Nucleus accumbens (tissue), 56 donors: ENCODE results near the gene ANKRD12.

Experiments
- DNase-seq, 56 donors: peaks; one replicate each; lab custom pipeline; 2025; lab: John Stamatoyannopoulos, UW

The ANKRD12 gene

DNA sequence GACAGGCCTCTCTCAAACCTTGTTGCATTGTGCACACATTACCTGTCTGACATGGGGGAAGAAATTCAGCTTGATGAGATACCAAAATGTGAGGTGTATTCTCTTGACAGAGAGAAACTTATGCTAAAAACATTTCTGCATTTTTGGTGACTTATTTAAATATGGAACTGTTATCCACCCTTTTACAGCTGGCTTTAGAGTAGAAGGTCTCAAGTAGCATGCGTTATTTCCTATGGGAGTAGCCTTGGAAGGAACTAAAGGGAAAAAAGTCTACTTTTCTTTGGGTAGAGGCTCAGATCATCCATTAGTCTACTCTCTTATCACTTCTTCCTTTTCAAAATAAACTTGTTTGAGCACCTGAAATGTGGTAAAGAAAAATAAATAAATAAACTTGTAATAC is 141.4 kb downstream of the ANKRD12 start:
- no peak for DNase-seq

DNA sequence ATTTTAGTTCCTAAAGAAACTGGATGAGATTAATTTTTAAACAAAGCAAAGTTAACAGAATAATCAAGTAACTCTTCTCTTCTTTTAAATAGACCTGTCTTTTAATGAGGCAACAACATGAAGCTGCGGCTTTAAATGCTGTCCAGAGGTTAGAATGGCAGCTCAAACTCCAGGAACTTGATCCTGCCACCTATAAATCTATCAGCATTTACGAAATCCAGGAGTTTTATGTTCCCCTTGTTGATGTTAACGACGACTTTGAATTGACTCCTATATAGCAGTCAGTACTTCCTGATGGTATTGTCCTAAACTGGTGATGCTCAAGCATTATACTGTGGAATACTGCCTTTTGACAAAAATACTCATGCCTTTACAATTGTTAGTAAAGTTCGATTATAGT is 144.3 kb downstream of the ANKRD12 start:
- DNase-seq, result no peak

DNA sequence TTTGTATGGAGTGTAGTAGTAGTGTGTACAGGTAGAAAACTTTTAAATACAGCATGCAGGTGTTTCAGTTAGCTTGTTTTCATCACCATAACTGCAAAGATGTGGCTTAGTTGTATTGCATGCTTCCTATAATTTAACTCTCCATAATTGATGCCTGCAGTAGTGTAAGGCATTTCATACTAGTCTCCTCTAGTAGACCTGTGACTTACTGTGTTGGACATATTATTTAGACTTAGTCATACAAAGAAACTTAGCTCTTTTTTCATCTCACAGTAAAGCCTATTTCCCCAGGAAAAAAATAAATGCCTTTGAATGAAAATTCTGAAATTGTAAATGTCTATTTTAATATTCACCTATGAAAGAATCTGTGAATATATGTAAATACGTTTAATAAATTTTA is 145.2 kb downstream of the ANKRD12 start:
- DNase-seq, result no peak

GRCh38 chr18:9283791-9284190 is 147.2 kb downstream of the ANKRD12 start:
- no peak for DNase-seq

DNA sequence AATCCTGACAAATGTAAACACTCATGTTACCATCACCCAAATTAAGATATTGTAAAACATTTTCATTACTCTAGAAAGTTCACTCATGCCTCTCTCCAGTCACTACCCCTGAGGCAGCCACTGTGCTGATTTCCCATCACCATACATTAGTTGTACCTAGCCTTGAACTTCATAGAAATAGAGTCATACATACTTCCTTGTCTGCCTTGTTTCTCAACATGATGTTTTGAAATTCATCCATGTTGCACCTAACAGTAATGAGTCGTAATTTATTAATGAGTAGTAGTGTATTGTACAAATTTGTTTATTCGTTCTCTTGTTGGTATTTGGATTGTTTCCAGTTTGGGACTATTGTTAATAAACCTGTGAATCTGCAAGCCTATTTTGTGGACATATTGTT is 149.0 kb downstream of the ANKRD12 start:
- DNase-seq, result no peak

- no peak for DNase-seq
Observed at GRCh38 chr18:9287036-9287435, 150.5 kb downstream of the ANKRD12 start.

- no peak for DNase-seq
Observed at GRCh38 chr18:9289698-9290097, 153.1 kb downstream of the ANKRD12 start.

- no peak for DNase-seq
Observed at GRCh38 chr18:9290156-9290555, 153.6 kb downstream of the ANKRD12 start.

- DNase-seq, result no peak
Observed at GRCh38 chr18:9292047-9292446, 155.5 kb downstream of the ANKRD12 start.

DNA sequence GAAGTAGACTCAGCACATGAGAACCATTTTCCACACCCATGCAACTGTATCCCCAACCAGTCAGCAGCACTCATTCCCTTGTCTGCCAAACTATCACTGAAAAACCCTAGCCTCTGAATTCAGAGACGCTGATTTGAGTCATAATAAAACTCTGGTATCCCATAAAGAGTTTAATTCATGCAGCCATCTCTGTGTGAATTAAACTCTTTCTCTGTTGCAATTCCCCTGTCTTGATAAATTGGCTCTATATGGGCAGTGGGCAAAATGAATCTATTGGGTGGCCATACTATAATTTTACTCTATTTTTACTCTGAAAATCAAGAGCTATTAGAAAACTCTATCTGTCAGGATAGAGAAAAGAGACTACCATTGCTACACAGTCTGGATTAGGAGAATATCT is 157.4 kb downstream of the ANKRD12 start:
- no peak for DNase-seq

DNA sequence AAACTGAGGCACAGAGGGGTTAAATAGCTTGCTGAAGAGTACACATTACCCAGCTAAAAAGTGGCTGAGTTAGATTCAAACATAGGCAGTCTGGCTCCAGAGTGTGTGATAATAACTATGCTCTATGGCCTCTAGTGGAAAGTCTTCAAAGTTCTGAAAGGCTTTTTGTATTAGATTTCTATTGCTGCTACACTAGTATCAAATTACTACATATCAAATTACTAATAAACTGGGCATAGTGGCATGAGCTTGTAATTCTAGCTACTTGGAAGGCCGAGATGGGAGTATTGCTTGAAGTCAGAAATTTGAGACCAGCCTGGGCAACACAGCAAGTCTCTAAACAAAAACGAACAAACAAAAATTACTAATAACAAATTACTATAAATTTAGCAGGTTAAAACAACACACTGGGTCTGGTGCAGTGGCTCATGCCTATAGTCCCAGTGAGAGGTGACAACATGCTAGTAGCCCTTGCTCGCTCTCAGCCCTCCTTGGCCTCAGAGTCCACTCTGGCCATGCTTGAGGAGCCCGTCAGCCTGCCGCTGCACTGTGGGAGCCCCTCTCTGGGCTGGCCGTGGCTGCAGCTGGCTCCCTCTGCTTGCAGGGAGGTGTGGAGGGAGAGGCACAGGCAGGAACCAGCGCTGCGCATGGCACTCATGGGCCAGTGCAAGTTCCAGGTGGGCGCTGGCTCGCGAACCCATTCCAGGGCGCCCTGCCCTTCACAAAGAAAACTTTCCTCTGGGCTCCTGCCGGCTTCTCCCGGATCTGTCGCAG is 159.8 kb downstream of the ANKRD12 start:
- DNase-seq, result no peak

DNA sequence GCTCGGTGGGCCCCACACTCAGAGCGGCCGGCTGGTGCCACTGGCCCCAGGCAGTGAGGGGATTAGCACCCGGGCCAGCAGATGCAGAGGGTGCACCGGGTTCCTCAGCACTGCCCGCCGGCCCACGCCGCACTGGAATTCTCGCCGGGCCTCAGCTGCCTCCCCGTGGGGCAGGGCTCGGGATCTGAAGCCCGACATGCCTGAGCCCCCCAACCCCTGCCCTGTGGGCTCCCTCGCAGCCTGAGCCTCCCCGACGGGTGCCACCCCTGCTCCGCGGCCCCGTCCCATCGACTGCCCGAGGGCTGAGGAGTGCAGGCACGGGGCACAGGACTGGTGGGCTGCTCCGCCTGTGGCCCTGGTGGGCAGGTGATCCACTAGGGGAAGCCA is 160.4 kb downstream of the ANKRD12 start:
- DNase-seq, result no peak

DNA sequence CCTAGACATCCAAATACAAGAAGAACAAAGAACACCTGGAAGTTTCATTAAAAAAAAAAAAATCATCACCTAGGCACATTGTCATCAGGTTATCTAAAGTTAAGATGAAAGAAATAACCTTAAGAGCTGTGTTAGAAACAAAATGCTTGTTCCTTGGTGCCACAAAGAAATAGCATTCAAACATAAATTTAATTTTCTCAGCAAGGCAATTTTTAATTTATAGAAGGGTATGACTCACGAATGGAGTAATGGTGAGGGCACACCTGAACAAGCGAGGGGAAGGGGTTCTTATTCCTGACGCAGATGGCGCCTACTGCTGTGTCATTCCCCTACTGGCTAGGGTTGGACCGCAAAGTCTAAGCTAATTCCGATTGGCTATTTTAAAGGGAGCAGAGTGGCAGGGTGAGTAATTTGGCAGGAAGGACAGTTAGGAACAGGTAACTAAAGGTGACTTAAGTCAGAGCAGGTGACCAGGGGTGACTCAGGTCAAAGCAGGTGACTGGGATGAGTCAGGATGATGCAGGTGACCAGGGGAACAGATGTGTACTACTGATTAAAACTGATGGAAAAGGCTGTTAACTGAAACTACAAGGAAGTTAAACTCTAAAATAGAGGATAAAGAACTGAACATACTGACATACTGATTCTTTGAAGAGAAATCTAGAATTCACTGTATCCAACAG is 167.9 kb downstream of the ANKRD12 start:
- DNase-seq, result no peak

- no peak for DNase-seq
Observed at GRCh38 chr18:9319333-9319732, 182.8 kb downstream of the ANKRD12 start.

GRCh38 chr18:9321017-9321452 is 184.5 kb downstream of the ANKRD12 start:
- DNase-seq, result no peak

DNA sequence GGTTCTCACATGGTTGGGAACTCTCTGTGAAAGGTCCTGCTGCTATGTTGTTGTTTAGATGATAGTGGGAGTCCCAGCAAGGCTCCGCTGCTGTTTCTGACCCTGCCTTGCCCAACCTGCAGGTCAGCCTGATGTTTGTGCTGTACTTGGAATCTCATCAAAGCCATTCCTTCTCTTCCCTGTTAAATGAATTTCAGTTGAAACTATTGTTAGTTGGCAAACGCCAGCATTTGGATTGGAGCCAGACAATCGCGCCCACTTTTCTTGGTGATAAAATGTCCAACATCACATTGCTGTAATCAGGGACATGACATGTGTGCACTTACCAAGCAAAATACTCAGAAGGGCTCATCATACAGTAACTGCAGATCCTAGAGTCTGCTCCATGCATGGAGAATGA is 185.2 kb downstream of the ANKRD12 start:
- no peak for DNase-seq

DNA sequence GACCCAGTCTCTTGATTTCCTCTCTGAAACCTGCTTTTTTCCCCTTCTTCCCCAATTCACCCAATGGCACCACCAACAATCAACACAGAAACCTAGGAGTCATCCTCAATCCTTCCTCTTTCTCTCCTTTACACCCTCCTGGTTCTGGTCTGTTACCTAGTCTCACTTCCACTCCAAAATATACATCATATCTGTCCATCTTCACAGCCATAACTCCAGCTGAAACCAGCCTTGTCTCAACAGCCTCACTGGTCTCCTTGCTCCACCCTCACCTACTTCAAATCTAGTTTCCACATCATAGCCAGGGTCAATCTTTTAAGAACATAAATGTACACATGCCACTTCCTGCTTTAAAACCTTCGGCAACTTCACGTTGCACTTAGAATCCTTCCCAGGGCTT is 186.2 kb downstream of the ANKRD12 start:
- DNase-seq, result no peak

GRCh38 chr18:9323750-9324445 is 187.3 kb downstream of the ANKRD12 start:
- DNase-seq, result no peak

DNA sequence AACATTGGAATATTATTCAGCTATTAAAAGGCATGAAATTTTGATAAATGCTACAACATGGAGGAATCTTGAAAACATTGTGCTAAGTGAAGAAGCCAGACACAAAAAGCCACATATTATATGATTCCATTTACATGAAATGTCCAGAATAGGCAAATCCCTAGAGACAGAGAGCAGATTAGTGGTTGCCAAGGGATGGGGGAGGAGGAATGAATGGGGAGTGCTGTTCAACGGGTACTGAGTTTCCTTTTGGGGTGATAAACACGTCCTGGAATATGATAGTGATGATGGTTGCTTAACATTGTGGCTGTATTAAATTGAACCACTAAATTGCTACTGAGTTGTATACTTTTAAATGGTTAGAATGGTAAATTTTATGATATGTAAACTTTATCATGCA is 189.1 kb downstream of the ANKRD12 start:
- DNase-seq, result no peak

GRCh38 chr18:9328776-9329175 is 192.2 kb downstream of the ANKRD12 start:
- DNase-seq, result no peak

GRCh38 chr18:9329471-9329870 is 192.9 kb downstream of the ANKRD12 start:
- no peak for DNase-seq

- no peak for DNase-seq
Observed at GRCh38 chr18:9330419-9330818, 193.8 kb downstream of the ANKRD12 start.
